IMR-90 (cell line): ENCODE measurements around the gene PPP1R12C.

ENCODE experiments used
- BHLHE40 ChIP-seq: fragments of 150-350 bp; IDR thresholded peaks from 2 replicates; pipeline ENCODE4 v1.6.1; 2016; ENCODE audit warnings: mild to moderate bottlenecking, low read depth, low read length
- CEBPB ChIP-seq: IDR thresholded peaks from 2 replicates; pipeline ENCODE4 v1.6.1; 2012; ENCODE audit warnings: low read depth, low read length, improper control_type of control experiment
- CTCF ChIP-seq: conservative IDR thresholded peaks from 2 replicates; pipeline ENCODE4 v1.5.1; 2012; ENCODE audit warnings: mild to moderate bottlenecking, low read depth, low read length, improper control_type of control experiment
- ELK1 ChIP-seq: fragments of 150-350 bp; IDR thresholded peaks from 2 replicates; pipeline ENCODE4 v1.6.1; 2016; ENCODE audit warnings: low read depth, mild to moderate bottlenecking, low read length, moderate library complexity, borderline replicate concordance
- FOS ChIP-seq: fragments of 150-350 bp; IDR thresholded peaks from 2 replicates; pipeline ENCODE4 v1.6.1; 2016; ENCODE audit warnings: low read depth, low read length
- MAFK ChIP-seq: IDR thresholded peaks from 2 replicates; pipeline ENCODE4 v1.6.1; 2012; ENCODE audit warnings: low read depth, low read length, improper control_type of control experiment
- POLR2A ChIP-seq: IDR thresholded peaks from 2 replicates; pipeline ENCODE4 v1.6.1; 2012; ENCODE audit warnings: mild to moderate bottlenecking, low read depth, low read length
- RAD21 ChIP-seq: IDR thresholded peaks from 2 replicates; pipeline ENCODE4 v1.6.1; 2012; ENCODE audit warnings: low read length, improper control_type of control experiment
- RCOR1 ChIP-seq: IDR thresholded peaks from 2 replicates; pipeline ENCODE4 v1.6.1; 2012; ENCODE audit warnings: mild to moderate bottlenecking, low read length, improper control_type of control experiment; ENCODE audit not compliant: insufficient replicate concordance
- RFX5 ChIP-seq: IDR thresholded peaks from 2 replicates; pipeline ENCODE4 v1.8.0; 2012; ENCODE audit warnings: low read depth, mild to moderate bottlenecking, low read length, moderate library complexity
- USF2 ChIP-seq: fragments of 150-350 bp; IDR thresholded peaks from 2 replicates; pipeline ENCODE4 v1.6.1; 2017; ENCODE audit warnings: mild to moderate bottlenecking, antibody characterized with exemption, low read length, low read depth

GRCh38 chr19:55042344-55042678 is 75.1 kb downstream of the PPP1R12C start:
- TF ChIP-seq CTCF (no peak), FOS (no peak), USF2 (no peak), RCOR1 (no peak), RAD21 (no peak), POLR2A (no peak), MAFK (no peak), BHLHE40 (no peak), RFX5 (no peak), ELK1 (no peak), CEBPB (no peak)
